HL-60 (cell line): ENCODE data around the gene PTPRN2.

Experiments used
- CTCF ChIP-seq: IDR thresholded peaks from one replicate; pipeline ENCODE4 v1.5.1; 2011; ENCODE audit warnings: low read length, control low read depth, inconsistent platforms; ENCODE audit not compliant: insufficient read depth
- REST ChIP-seq: IDR thresholded peaks from 2 replicates; pipeline ENCODE4 v1.6.1; 2012; ENCODE audit warnings: low read depth; ENCODE audit not compliant: insufficient replicate concordance

- TF ChIP-seq CTCF, result no peak
- no peak for TF ChIP-seq REST
Observed at GRCh38 chr7:158029509-158029908, 558.1 kb downstream of the PTPRN2 start.
